ENCODE data around the gene CACNA1I.

CACNA1I gene

GRCh38 chr22:39577366-39577765, 6.8 kb downstream of the CACNA1I start:
- H3K4me2 ChIP-seq (ENCODE audit: low read depth, low read length, poor library complexity, severe bottlenecking) = no peak overlapping the region
- H2AFZ ChIP-seq (ENCODE audit: low read depth, low read length, severe bottlenecking) = no peak overlapping the region
- no peaks in the 10 kb centered on the region for H3K9me3 ChIP-seq (ENCODE audit: insufficient read depth, low read length)
- H3K9me2 ChIP-seq (replicated peaks; ENCODE audit: insufficient read depth, low read length) = no peaks in the 10 kb centered on the region
- H3K36me3 ChIP-seq (ENCODE audit: low read length) = no peaks in the 10 kb centered on the region
- no peak overlapping the region for H3K4me3 ChIP-seq (ENCODE audit: insufficient read depth, low read length, poor library complexity, severe bottlenecking)
- no peaks in the 10 kb centered on the region for H3F3A ChIP-seq (ENCODE audit: insufficient read depth)
- H4K20me1 ChIP-seq (ENCODE audit: low read depth, low read length) = no peaks in the 10 kb centered on the region
- no peak overlapping the region for H3K27ac ChIP-seq (ENCODE audit: low read depth, low read length)
- no peaks in the 10 kb centered on the region for H3K79me2 ChIP-seq (ENCODE audit: insufficient read depth, low read length)
- no peaks in the 10 kb centered on the region for H3K27me3 ChIP-seq (ENCODE audit: low read length)
- TF ChIP-seq EZH2phosphoT487 (conservative IDR thresholded peaks at IDR 0.05; ENCODE audit: low read length) = no peak
- TF ChIP-seq, protein P1, sequence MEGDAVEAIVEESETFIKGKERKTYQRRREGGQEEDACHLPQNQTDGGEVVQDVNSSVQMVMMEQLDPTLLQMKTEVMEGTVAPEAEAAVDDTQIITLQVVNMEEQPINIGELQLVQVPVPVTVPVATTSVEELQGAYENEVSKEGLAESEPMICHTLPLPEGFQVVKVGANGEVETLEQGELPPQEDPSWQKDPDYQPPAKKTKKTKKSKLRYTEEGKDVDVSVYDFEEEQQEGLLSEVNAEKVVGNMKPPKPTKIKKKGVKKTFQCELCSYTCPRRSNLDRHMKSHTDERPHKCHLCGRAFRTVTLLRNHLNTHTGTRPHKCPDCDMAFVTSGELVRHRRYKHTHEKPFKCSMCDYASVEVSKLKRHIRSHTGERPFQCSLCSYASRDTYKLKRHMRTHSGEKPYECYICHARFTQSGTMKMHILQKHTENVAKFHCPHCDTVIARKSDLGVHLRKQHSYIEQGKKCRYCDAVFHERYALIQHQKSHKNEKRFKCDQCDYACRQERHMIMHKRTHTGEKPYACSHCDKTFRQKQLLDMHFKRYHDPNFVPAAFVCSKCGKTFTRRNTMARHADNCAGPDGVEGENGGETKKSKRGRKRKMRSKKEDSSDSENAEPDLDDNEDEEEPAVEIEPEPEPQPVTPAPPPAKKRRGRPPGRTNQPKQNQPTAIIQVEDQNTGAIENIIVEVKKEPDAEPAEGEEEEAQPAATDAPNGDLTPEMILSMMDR (IDR thresholded peaks at IDR 0.05; ENCODE audit: insufficient read depth, low read length, poor library complexity, severe bottlenecking) = no peak
- no peak overlapping the region for H3K9ac ChIP-seq (ENCODE audit: low read length)

GRCh38 chr22:39577900-39578299, 7.3 kb downstream of the CACNA1I start:
- Histone ChIP-seq H3K79me2 (ENCODE audit: insufficient read depth, low read length) (no peaks in the 10 kb centered on the region), H3F3A (ENCODE audit: insufficient read depth) (no peaks in the 10 kb centered on the region), H3K4me2 (ENCODE audit: low read depth, low read length, poor library complexity, severe bottlenecking) (no peak overlapping the region), H3K4me3 (ENCODE audit: insufficient read depth, low read length, poor library complexity, severe bottlenecking) (no peak overlapping the region), H3K27me3 (ENCODE audit: low read length) (no peaks in the 10 kb centered on the region), H3K9me2 (replicated peaks; ENCODE audit: insufficient read depth, low read length) (no peaks in the 10 kb centered on the region), H3K9me3 (ENCODE audit: insufficient read depth, low read length) (no peaks in the 10 kb centered on the region), H2AFZ (ENCODE audit: low read depth, low read length, severe bottlenecking) (no peak overlapping the region), H3K9ac (ENCODE audit: low read length) (no peak overlapping the region), H3K27ac (ENCODE audit: low read depth, low read length) (no peak overlapping the region), H4K20me1 (ENCODE audit: low read depth, low read length) (no peaks in the 10 kb centered on the region), H3K36me3 (ENCODE audit: low read length) (no peaks in the 10 kb centered on the region)
- TF ChIP-seq, protein P1 (IDR thresholded peaks at IDR 0.05; ENCODE audit: insufficient read depth, low read length, poor library complexity, severe bottlenecking) = no peak
- no peak for TF ChIP-seq EZH2phosphoT487 (conservative IDR thresholded peaks at IDR 0.05; ENCODE audit: low read length)

- no peak overlapping the region for H3K4me3 ChIP-seq (ENCODE audit: insufficient read depth, low read length, poor library complexity, severe bottlenecking)
- no peak overlapping the region for H2AFZ ChIP-seq (ENCODE audit: low read depth, low read length, severe bottlenecking)
- H3K4me2 ChIP-seq (ENCODE audit: low read depth, low read length, poor library complexity, severe bottlenecking) = no peak overlapping the region
- H3K9me3 ChIP-seq (ENCODE audit: insufficient read depth, low read length) = no peaks in the 10 kb centered on the region
- no peaks in the 10 kb centered on the region for H3K79me2 ChIP-seq (ENCODE audit: insufficient read depth, low read length)
- no peak for TF ChIP-seq EZH2phosphoT487 (conservative IDR thresholded peaks at IDR 0.05; ENCODE audit: low read length)
- TF ChIP-seq, protein P1 (IDR thresholded peaks at IDR 0.05; ENCODE audit: insufficient read depth, low read length, poor library complexity, severe bottlenecking) = no peak
- H3K27ac ChIP-seq (ENCODE audit: low read depth, low read length) = no peak overlapping the region
- H3F3A ChIP-seq (ENCODE audit: insufficient read depth) = no peaks in the 10 kb centered on the region
- no peak overlapping the region for H3K9ac ChIP-seq (ENCODE audit: low read length)
- H3K36me3 ChIP-seq (ENCODE audit: low read length) = no peaks in the 10 kb centered on the region
- no peaks in the 10 kb centered on the region for H3K9me2 ChIP-seq (replicated peaks; ENCODE audit: insufficient read depth, low read length)
- H3K27me3 ChIP-seq (ENCODE audit: low read length) = no peaks in the 10 kb centered on the region
- no peaks in the 10 kb centered on the region for H4K20me1 ChIP-seq (ENCODE audit: low read depth, low read length)
Observed at GRCh38 chr22:39580006-39580441, 9.5 kb downstream of the CACNA1I start.

Data from SU-DHL-6 (cell line).